ENCODE data around the gene PAX5.
A peak's percentile ranks its signal among the peaks of the same experiment; 100 is the strongest.

PAX5 gene

GRCh38 chr9:36924757-36925432 is 109.2 kb downstream of the PAX5 start:
- DNase-seq, result no peak

DNA sequence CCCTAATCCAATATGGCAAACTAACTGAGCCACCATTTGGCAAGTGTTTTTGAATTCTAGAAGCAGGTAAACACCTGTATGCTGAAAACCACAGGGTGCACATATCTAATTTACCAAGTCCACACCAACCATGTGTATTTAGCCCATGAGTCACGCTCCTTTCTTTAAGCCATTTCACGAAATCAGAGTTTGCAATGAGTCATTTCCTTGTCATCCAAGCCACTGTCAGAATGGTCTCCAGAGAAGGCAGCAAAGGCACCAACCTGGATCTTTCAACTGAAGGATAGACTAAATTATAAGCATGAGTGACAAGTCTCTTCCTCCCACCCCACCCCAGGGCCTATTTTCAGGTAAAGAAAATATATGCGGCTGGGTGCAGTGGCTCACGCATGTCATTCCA is 110.0 kb downstream of the PAX5 start:
- DNase-seq, result no peak

GRCh38 chr9:36923025-36923625 is 110.9 kb downstream of the PAX5 start:
- no peak for DNase-seq

DNA sequence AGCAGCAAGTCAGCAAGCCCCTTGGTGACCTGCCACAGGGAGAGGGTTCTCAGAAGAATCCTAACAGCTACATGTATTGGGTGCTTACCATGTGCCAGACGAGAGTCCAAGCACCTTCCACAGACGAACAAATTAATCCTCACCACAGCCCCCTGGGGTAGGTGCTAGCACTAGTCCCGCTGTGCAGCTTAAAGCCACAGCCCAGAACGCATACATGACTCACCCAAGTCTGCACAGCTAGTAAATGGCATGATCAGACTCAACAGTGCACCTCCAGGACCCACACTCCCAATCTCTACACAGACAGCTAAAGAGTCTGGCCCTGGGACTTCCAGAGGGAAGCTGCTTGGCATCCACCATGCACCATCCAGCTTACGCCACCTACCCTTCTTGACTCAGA is 111.5 kb downstream of the PAX5 start:
- no peak for DNase-seq

GRCh38 chr9:36914212-36914577 is 119.9 kb downstream of the PAX5 start:
- no peak for DNase-seq

GRCh38 chr9:36913393-36914211 is 120.5 kb downstream of the PAX5 start:
- no peak for DNase-seq

DNA sequence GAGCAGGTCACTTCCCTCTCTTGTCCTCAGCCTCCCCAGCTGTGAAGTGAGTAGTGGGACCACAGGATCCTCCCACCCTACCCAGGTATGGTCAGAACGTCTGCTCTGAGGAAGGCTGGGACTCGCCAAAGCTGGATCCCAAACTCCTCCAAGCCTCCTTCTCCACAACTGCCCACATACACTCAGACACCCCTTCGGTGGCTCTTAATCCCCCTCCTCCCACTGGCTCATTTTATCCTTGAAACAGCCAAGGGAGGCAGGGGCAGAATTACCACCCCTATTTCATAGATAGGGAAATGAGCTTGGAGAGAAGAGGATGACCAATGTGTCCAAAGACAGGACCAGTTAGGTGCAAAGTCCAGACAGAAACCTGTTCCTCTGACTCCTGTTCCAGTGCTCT is 121.4 kb downstream of the PAX5 start:
- no peak for DNase-seq

DNA sequence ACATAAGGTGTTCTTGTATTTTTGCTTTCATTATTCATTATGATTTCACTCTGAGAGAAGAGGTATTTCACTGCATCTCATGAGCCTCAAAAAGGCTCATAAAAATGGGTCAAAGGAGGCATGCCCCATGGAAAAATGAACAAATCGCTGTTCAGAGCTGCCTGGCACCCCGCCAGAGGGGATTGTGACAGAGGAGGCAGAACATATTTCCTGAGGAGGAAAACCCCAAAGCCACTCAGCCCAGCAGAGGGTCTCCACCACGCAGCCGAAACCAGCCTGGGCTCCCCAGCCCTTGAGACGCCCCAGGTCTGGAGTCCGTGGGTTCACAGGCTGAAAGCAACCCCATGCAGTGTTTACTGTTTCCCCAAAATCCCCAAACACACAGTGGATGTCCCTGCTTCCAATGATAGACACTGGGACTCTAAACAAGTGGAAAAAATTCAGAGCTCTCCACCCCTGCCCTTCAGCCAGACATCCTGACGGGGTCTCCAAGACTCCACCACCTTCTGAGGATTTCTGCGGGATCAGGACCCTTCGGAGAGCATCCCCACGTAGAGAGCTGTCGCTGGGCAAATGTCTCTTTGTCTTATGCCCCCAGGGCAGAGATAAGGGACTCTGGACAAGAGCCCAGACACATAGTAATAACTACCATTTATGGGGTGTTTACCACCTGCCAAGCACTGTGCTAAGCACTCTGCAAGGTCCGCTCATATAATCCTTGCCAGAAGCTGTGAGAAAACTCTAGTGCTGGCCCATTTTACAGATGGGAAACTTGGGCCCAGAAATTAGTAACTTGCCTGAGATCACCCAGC is 122.3 kb downstream of the PAX5 start:
- peak; percentile 22 for DNase-seq

DNA sequence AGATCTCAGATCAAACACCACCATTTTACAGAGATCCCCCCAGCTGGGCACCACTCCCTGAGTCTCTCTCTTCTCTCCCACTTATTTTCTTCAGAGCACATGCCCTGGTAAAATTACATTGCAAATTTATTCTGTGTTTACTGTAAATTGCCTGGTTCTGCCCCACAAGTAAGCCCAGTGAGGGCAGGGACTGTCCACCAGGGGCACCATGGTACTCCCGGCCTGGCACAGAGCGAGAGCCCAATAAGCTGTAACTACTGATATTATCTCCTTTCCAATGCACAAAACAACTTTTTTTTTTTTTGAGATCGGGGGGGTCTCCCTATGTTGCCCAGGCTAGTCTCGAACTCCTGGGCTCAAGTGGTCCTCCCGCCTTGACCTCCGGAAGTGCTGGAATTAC is 123.0 kb downstream of the PAX5 start:
- DNase-seq, result no peak

DNA sequence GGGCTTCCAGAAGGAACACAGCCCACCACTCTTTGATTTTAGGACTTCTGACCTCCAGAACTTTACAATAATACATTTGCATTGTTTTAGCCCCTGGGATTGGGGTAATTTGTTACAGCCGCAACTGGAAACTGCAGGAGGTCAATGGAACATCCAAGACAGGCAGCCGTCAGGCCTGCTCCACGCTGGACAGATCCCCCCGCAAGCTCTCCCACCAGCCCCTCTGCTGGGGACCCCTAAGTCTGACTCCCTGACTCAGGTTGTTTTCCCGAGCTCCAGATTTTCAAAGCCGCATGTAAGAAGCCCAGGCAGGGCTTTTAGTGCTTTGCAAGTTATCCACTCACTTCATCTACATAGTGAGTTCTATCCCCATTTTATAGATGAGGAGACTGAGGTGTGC is 127.6 kb downstream of the PAX5 start:
- no peak for DNase-seq

- peak; percentile 5 for DNase-seq
Observed at GRCh38 chr9:36905101-36906066, 128.7 kb downstream of the PAX5 start.

DNA sequence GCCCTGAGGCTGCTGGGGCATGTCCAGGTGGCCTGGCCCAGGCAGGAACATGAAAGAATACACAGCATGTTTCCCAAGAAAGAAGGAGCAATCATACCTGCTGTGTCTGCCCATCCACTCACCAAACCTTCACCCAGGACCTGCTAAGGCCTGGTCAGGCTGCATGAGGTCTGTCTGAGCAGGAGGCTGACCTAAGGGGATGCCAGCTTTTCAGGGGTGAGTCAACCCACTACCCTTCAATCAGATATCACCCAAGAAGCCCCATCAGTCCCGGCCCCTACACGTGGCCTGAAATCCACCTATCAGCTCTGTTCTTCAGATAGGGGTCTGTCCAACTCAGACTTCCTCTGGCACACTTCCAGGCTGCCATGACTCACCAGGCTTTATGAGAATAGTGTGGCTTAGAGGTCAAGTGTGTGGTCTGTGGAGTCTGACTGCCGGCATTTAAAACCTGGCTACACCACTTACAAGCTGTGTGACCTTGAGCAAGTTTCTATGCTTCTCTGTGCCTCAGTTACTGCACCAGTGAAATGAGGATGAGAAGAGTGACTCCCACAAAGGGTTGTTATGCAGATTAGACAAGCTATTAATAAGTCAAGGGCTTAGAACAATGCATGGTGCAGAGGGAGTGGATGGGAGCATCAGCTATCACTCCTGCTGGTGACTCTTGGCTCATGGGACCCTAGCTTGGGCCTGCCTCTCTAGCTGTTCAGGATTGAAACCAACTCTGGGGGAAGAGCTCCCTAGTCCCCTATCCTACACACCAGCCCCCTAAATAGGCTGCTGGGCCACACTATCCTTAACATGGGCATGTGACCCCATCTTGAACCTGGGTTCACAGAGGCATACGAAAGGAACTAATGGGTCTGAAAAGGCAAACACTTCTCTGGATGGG is 130.3 kb downstream of the PAX5 start:
- peak; percentile 84 for DNase-seq

GRCh38 chr9:36902861-36903524 is 131.1 kb downstream of the PAX5 start:
- no peak for DNase-seq

GRCh38 chr9:36902080-36902716 is 131.9 kb downstream of the PAX5 start:
- DNase-seq, result no peak

- DNase-seq, result no peak
Observed at GRCh38 chr9:36901528-36901927, 132.5 kb downstream of the PAX5 start.

DNA sequence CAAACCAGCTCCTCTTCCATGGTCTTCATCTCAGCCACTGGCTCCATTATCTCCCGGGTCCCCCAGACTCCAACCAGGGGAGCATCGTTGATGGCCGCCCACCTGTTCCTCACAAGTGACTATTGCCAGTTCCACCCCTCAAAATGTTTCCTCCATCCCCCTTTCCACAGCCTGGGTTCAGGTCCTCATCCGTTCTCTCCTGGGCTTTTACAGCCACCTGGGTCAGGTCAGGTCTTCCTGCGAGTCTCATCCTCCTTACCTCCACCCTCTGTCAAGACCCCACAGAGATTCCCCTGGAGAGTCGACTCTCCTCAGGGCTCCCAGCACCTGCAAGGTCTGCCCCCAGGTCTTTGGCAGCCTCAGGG is 133.2 kb downstream of the PAX5 start:
- DNase-seq, result no peak

- DNase-seq, result no peak
Observed at GRCh38 chr9:36900136-36900855, 133.8 kb downstream of the PAX5 start.

- DNase-seq, result no peak
Observed at GRCh38 chr9:36899406-36899805, 134.7 kb downstream of the PAX5 start.

- DNase-seq, result no peak
Observed at GRCh38 chr9:36898431-36899020, 135.5 kb downstream of the PAX5 start.

All from hematopoietic multipotent progenitor cell treated with erythropoietin and hydrocortisone succinate and interleukin-3 and kit ligand, for 6 days (in vitro differentiated cells).